Occipital lobe (tissue), 2 donors: ENCODE measurements around the gene EXOC3. TPM values are rescaled to one million over a fixed set of nuclear protein-coding genes. Genes with fewer than 3 reads are reported as not detected.

Source experiments
- DNase-seq: peaks from one replicate; lab custom pipeline; 2025; lab: John Stamatoyannopoulos, UW
- total RNA-seq: library from RNA; depleted of rRNA; stranded (reverse); fragments of >200 nt; gene quantifications from one replicate; pipeline ENCODE4 v1.2.3, GENCODE V29; 2014

The EXOC3 gene
- total RNA-seq, 1 donor from 2014 or later: 21.5 TPM

- DNase-seq: no peak
These were observed 13.6 kb downstream of the EXOC3 start for GRCh38 chr5:456351-457194.

- no peak for DNase-seq
These were observed 14.4 kb downstream of the EXOC3 start for GRCh38 chr5:457195-457961.

- DNase-seq: no peak
These were observed 15.8 kb downstream of the EXOC3 start for GRCh38 chr5:458547-459353.

- no peak for DNase-seq
These were observed 16.7 kb downstream of the EXOC3 start for GRCh38 chr5:459562-460272.

GRCh38 chr5:460273-460625 is 17.3 kb downstream of the EXOC3 start:
- no peak for DNase-seq

GRCh38 chr5:462051-462481 is 19.1 kb downstream of the EXOC3 start:
- DNase-seq: no peak

- DNase-seq: no peak
These were observed 20.3 kb downstream of the EXOC3 start for GRCh38 chr5:463301-463700.

GRCh38 chr5:463952-464351 is 21.0 kb downstream of the EXOC3 start:
- DNase-seq: no peak

- DNase-seq: no peak
These were observed 21.5 kb downstream of the EXOC3 start for GRCh38 chr5:464446-464842.

- DNase-seq: no peak
These were observed 22.0 kb downstream of the EXOC3 start for GRCh38 chr5:464843-465590.

- no peak for DNase-seq
These were observed 22.8 kb downstream of the EXOC3 start for GRCh38 chr5:465591-466403.

GRCh38 chr5:466661-467310 is 23.8 kb downstream of the EXOC3 start:
- no peak for DNase-seq

- DNase-seq: no peak
These were observed 25.4 kb downstream of the EXOC3 start for GRCh38 chr5:468401-468800.

GRCh38 chr5:469752-470483 is 26.9 kb downstream of the EXOC3 start:
- no peak for DNase-seq

- no peak for DNase-seq
These were observed 28.2 kb downstream of the EXOC3 start for GRCh38 chr5:470961-471749.

- DNase-seq: no peak
These were observed 28.7 kb downstream of the EXOC3 start for GRCh38 chr5:471750-472058.

- DNase-seq: no peak
These were observed 29.2 kb downstream of the EXOC3 start for GRCh38 chr5:472076-472655.
